GM12878 (cell line): ENCODE data around the gene SYNGR1. TPM values are rescaled to one million over a fixed set of nuclear protein-coding genes. Genes with fewer than 3 reads are reported as not detected.

Experiments used
- BMI1 ChIP-seq: fragments of 450-650 bp; IDR thresholded peaks from 2 replicates; pipeline ENCODE4 v1.6.1; 2016; ENCODE audit warnings: mild to moderate bottlenecking, moderate library complexity, borderline replicate concordance
- CEBPB ChIP-seq, 2 experiments: fragments of 150-350 bp in 1 of 2; IDR thresholded peaks; 2 replicates each; pipeline ENCODE4 v1.6.1; 2012 to 2014; ENCODE audit warnings: low read depth in 2 of 2, low read length in 2 of 2, borderline replicate concordance in 1 of 2, inconsistent platforms in 1 of 2
- HDAC2 ChIP-seq: fragments of 200-600 bp; sonication (generic); IDR thresholded peaks from 2 replicates; pipeline ENCODE4 v1.6.1; 2017
- MXI1 ChIP-seq: fragments of 150-350 bp; IDR thresholded peaks from 2 replicates; pipeline ENCODE4 v1.6.1; 2011; ENCODE audit warnings: low read depth, mild to moderate bottlenecking, inconsistent platforms, low read length, improper control_type of control experiment
- NFYB ChIP-seq: IDR thresholded peaks from 2 replicates; pipeline ENCODE4 v1.6.1; 2011; ENCODE audit warnings: low read depth, mild to moderate bottlenecking, low read length, improper control_type of control experiment, moderate library complexity; ENCODE audit not compliant: insufficient read depth
- POLR2AphosphoS5 ChIP-seq: IDR thresholded peaks from 2 replicates; pipeline ENCODE4 v1.6.1; 2011; ENCODE audit warnings: mild to moderate bottlenecking, low read length, inconsistent platforms
- RCOR1 ChIP-seq: conservative IDR thresholded peaks from 2 replicates; pipeline ENCODE4 v1.6.1; 2012; ENCODE audit warnings: low read depth, low read length, improper control_type of control experiment
- SREBF1 ChIP-seq: IDR thresholded peaks from 2 replicates; pipeline ENCODE4 v1.6.1; 2012; ENCODE audit warnings: mild to moderate bottlenecking, low read length
- STAT3 ChIP-seq: IDR thresholded peaks from 2 replicates; pipeline ENCODE4 v1.6.1; 2011; ENCODE audit warnings: low read depth, low read length, improper control_type of control experiment
- polyA plus RNA-seq, 11 experiments: library from polyadenylated mRNA; depleted of rRNA in 4 of 11; unstranded in 6 of 11; stranded (reverse) in 5 of 11; fragments of >200 nt; fragmentation: Nextera tagmentation in 4 of 11; fragmentation: Illumina TruSeq in 1 of 11; extraction: Ambion mirVana in 4 of 11; extraction: Trizol in 1 of 11; gene quantifications; 1 replicate in 1 of 11; 2 replicates in 10 of 11; pipeline versions ENCODE4 v1.2.1 to v1.2.3, GENCODE V29; 2011 to 2016; ENCODE audit warnings: inconsistent platforms in 2 of 11, missing spikeins in 2 of 11, low read depth in 1 of 11
- total RNA-seq, 4 experiments: library from RNA; depleted of rRNA in 3 of 4; stranded (reverse); fragments of >200 nt in 3 of 4; fragmentation: Illumina TruSeq in 1 of 4; extraction: Trizol in 1 of 4; gene quantifications; 2 replicates each; pipeline versions ENCODE4 v1.2.1 to v1.2.3, GENCODE V29; 2013 to 2021
- TF ChIP-seq, protein P1 (sequence below): IDR thresholded peaks from 2 replicates; pipeline ENCODE4 v1.6.1; 2012; ENCODE audit warnings: low read length, inconsistent platforms
- TF ChIP-seq, protein P2 (sequence below): fragments of 150-350 bp; IDR thresholded peaks from 2 replicates; pipeline ENCODE4 v1.6.1; 2016; ENCODE audit warnings: low read depth, low read length
- TF ChIP-seq, protein P3 (sequence below): fragments of 450-650 bp; IDR thresholded peaks from 2 replicates; pipeline ENCODE4 v1.6.1; 2014; ENCODE audit warnings: mild to moderate bottlenecking

The SYNGR1 gene
- total and polyA plus RNA-seq, 10 of the 15 experiments (the other 5 are each of a cell fraction or from before 2014, with no cell fraction given): 0.87 to 9.2 (median 3.5) TPM

DNA sequence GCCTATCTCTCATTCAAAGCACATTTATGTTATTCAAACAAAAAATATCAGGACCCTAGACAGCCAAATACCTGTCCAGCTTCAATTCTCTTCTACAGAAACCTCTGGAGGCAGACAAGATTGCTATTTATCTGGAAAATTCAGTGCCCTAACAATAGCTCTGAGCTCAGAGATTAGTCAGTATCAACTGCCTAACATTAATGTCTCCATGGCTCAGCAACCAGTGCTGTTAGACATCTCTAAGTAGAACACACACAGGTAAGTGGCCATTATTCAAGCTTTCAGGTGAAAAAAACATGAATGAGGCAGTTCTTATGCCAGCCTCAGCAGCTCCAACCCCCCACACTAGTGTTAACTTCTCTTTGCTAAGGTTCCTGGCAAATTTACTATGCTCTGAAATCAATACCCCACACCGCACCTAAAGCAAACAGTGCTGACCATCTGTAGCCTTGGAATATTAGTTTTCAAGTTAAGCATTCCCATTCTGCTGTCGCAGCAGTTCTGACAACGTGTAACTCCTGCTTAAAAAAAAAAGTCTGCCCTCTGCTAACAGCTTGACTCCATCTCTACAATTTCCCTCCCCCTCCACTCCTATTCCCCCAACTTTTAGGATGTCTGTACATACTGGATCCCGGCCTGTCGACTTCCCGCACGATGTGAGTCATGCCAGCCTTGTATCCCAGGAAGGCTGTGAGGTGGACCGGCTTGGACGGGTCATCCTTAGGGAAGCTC is 31.9 kb upstream of the SYNGR1 start (continued):
- TF ChIP-seq, protein P1, sequence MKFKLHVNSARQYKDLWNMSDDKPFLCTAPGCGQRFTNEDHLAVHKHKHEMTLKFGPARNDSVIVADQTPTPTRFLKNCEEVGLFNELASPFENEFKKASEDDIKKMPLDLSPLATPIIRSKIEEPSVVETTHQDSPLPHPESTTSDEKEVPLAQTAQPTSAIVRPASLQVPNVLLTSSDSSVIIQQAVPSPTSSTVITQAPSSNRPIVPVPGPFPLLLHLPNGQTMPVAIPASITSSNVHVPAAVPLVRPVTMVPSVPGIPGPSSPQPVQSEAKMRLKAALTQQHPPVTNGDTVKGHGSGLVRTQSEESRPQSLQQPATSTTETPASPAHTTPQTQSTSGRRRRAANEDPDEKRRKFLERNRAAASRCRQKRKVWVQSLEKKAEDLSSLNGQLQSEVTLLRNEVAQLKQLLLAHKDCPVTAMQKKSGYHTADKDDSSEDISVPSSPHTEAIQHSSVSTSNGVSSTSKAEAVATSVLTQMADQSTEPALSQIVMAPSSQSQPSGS: no peak
- TF ChIP-seq SREBF1: no peak
- TF ChIP-seq, protein P2, sequence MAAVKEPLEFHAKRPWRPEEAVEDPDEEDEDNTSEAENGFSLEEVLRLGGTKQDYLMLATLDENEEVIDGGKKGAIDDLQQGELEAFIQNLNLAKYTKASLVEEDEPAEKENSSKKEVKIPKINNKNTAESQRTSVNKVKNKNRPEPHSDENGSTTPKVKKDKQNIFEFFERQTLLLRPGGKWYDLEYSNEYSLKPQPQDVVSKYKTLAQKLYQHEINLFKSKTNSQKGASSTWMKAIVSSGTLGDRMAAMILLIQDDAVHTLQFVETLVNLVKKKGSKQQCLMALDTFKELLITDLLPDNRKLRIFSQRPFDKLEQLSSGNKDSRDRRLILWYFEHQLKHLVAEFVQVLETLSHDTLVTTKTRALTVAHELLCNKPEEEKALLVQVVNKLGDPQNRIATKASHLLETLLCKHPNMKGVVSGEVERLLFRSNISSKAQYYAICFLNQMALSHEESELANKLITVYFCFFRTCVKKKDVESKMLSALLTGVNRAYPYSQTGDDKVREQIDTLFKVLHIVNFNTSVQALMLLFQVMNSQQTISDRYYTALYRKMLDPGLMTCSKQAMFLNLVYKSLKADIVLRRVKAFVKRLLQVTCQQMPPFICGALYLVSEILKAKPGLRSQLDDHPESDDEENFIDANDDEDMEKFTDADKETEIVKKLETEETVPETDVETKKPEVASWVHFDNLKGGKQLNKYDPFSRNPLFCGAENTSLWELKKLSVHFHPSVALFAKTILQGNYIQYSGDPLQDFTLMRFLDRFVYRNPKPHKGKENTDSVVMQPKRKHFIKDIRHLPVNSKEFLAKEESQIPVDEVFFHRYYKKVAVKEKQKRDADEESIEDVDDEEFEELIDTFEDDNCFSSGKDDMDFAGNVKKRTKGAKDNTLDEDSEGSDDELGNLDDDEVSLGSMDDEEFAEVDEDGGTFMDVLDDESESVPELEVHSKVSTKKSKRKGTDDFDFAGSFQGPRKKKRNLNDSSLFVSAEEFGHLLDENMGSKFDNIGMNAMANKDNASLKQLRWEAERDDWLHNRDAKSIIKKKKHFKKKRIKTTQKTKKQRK: no peak
- no peak for TF ChIP-seq RCOR1
- TF ChIP-seq, protein P3, sequence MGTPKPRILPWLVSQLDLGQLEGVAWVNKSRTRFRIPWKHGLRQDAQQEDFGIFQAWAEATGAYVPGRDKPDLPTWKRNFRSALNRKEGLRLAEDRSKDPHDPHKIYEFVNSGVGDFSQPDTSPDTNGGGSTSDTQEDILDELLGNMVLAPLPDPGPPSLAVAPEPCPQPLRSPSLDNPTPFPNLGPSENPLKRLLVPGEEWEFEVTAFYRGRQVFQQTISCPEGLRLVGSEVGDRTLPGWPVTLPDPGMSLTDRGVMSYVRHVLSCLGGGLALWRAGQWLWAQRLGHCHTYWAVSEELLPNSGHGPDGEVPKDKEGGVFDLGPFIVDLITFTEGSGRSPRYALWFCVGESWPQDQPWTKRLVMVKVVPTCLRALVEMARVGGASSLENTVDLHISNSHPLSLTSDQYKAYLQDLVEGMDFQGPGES: no peak
- TF ChIP-seq MXI1: 0 out of 2 replicates have a peak, but pooled peaks have one; percentile 11
- 0 out of 2 replicates have a peak, but pooled peaks have one; percentile 23 for TF ChIP-seq POLR2AphosphoS5
- no peak for TF ChIP-seq NFYB
- TF ChIP-seq CEBPB (IDR thresholded peaks at IDR 0.05; ENCODE audit: borderline replicate concordance in 1 of 2, low read depth in 2 of 2, low read length in 2 of 2): 0 out of 4 replicates have a peak, but pooled peaks of 1 of the 2 experiments have one; percentile 2
- no peak for TF ChIP-seq STAT3
- no peak for TF ChIP-seq BMI1
- TF ChIP-seq HDAC2: no peak
